ENCODE measurements around the gene PTPRCAP. TPM values are rescaled to one million over a fixed set of nuclear protein-coding genes. Genes with fewer than 3 reads are reported as not detected.
A peak's percentile ranks its signal among the peaks of the same experiment; 100 is the strongest.
"Not testable (repeated sequence)": the region's sequence is repeated elsewhere in the genome, so short reads cannot be mapped to it uniquely, and the experiment has no call there.

Gene PTPRCAP
- 0.10 TPM in 1 of 3 replicates, not detected in the others for polyA plus RNA-seq
- polyA plus RNA-seq (2011; ENCODE audit: low read depth) = 0.46 TPM
- polyA plus RNA-seq (2011; cell fraction: cytosol; rRNA removed) = not detected in 2 replicates
- polyA plus RNA-seq (2011; cell fraction: nucleus; rRNA removed) = 0.25 and 0.27 TPM in 2 replicates
- 0.34 TPM in 1 of 2 replicates, not detected in the other for polyA plus RNA-seq (2012; ENCODE audit: low replicate concordance)
- polyA minus RNA-seq = not detected in 3 replicates
- polyA minus RNA-seq (2011; cell fraction: cytosol; rRNA and poly(A)+ RNA removed) = not detected
- not detected in 2 replicates for polyA minus RNA-seq (2011; cell fraction: nucleus; rRNA and poly(A)+ RNA removed)

- H2AFZ ChIP-seq (ENCODE audit: control insufficient read depth, low read length) = no peak within 1 kb of the TSS
- no peaks in the 10 kb centered on the region for H3K9me3 ChIP-seq (ENCODE audit: control insufficient read depth, low read depth, low read length)
- no peak within 1 kb of the TSS for H3K27ac ChIP-seq (ENCODE audit: control insufficient read depth, insufficient read depth, low read length)
- H3K4me3 ChIP-seq (ENCODE audit: control insufficient read depth in 2 of 3, extremely low read depth in 1 of 3, insufficient read depth in 2 of 3, low read depth in 1 of 3, low read length in 3 of 3) = no peak within 1 kb of the TSS
- H3K36me3 ChIP-seq (ENCODE audit: control insufficient read depth in 2 of 2, extremely low read depth in 1 of 2, insufficient read depth in 2 of 2, low read length in 2 of 2) = peaks cover 21 to 35% of the 10 kb centered on the region in 2 experiments
- H3K4me2 ChIP-seq (ENCODE audit: control insufficient read depth, extremely low read depth, insufficient read depth, low read depth, low read length) = no peak within 1 kb of the TSS
- no peak for TF ChIP-seq EZH2 (IDR thresholded peaks at IDR 0.05; ENCODE audit: low read length)
- H3K9me1 ChIP-seq (ENCODE audit: control insufficient read depth, extremely low read depth, insufficient read depth, low read length) = no peaks in the 10 kb centered on the region
- dilution Hi-C loops (cut with MboI; ENCODE audit: extremely low pct_ligation_motif_present, low sequenced_read_pairs) = no loop called here
- H3K9ac ChIP-seq (ENCODE audit: control insufficient read depth, extremely low read depth, insufficient read depth, low read length) = no peak within 1 kb of the TSS
- H3K27me3 ChIP-seq (ENCODE audit: control insufficient read depth, extremely low read depth, insufficient read depth, low read length) = no peaks in the 10 kb centered on the region
- H3K79me2 ChIP-seq (ENCODE audit: control insufficient read depth, insufficient read depth, low read length) = peaks cover 6% of the 10 kb centered on the region
- H3K4me1 ChIP-seq (ENCODE audit: control insufficient read depth, extremely low read depth, insufficient read depth, low read length) = peaks cover under 1% of the 10 kb centered on the region
- DNase-seq (ENCODE audit: low read depth, low spot score) = no peak
- FAIRE-seq = no peak
- H4K20me1 ChIP-seq (ENCODE audit: control insufficient read depth, extremely low read depth, insufficient read depth, low read length) = peaks cover 5% of the 10 kb centered on the region
Observed at GRCh38 chr11:67437082-67437808, at the start of gene PTPRCAP. Gene PTPRCAP, minus strand, starts transcription at chr11:67437682. Its CDS starts 63 bp downstream, at chr11:67437619.

GRCh38 chr11:67486481-67487195 lies 49.2 kb upstream of the PTPRCAP start:
- FAIRE-seq (no peak), DNase-seq (ENCODE audit: low read depth, low spot score) (no peak)
- H3K36me3 ChIP-seq (ENCODE audit: control insufficient read depth in 2 of 2, extremely low read depth in 1 of 2, insufficient read depth in 2 of 2, low read length in 2 of 2) = peaks cover 10 to 20% of the 10 kb centered on the region in 2 experiments
- no peak overlapping the region for H3K27ac ChIP-seq (ENCODE audit: control insufficient read depth, insufficient read depth, low read length)
- no peaks in the 10 kb centered on the region for H4K20me1 ChIP-seq (ENCODE audit: control insufficient read depth, extremely low read depth, insufficient read depth, low read length)
- no peaks in the 10 kb centered on the region for H3K27me3 ChIP-seq (ENCODE audit: control insufficient read depth, extremely low read depth, insufficient read depth, low read length)
- TF ChIP-seq CTCF (optimal IDR thresholded peaks at IDR 0.05 in 1 of 3, IDR thresholded peaks at IDR 0.05 in 1 of 3, conservative IDR thresholded peaks at IDR 0.05 in 1 of 3; ENCODE audit: extremely low read depth in 1 of 3, insufficient read depth in 2 of 3, low read length in 3 of 3) (no peak), EZH2 (IDR thresholded peaks at IDR 0.05; ENCODE audit: low read length) (no peak)
- H3K9me3 ChIP-seq (ENCODE audit: control insufficient read depth, low read depth, low read length) = no peaks in the 10 kb centered on the region
- H3K9ac ChIP-seq (ENCODE audit: control insufficient read depth, extremely low read depth, insufficient read depth, low read length) = no peak overlapping the region
- no peak overlapping the region for H3K4me3 ChIP-seq (ENCODE audit: control insufficient read depth in 2 of 3, extremely low read depth in 1 of 3, insufficient read depth in 2 of 3, low read depth in 1 of 3, low read length in 3 of 3)
- H2AFZ ChIP-seq (ENCODE audit: control insufficient read depth, low read length) = no peak overlapping the region
- dilution Hi-C loops (cut with MboI; ENCODE audit: extremely low pct_ligation_motif_present, low sequenced_read_pairs) = no loop called here
- H3K9me1 ChIP-seq (ENCODE audit: control insufficient read depth, extremely low read depth, insufficient read depth, low read length) = no peaks in the 10 kb centered on the region
- H3K4me1 ChIP-seq (ENCODE audit: control insufficient read depth, extremely low read depth, insufficient read depth, low read length) = peaks cover 13% of the 10 kb centered on the region
- H3K4me2 ChIP-seq (ENCODE audit: control insufficient read depth, extremely low read depth, insufficient read depth, low read depth, low read length) = no peak overlapping the region
- H3K79me2 ChIP-seq (ENCODE audit: control insufficient read depth, insufficient read depth, low read length) = peaks cover 4% of the 10 kb centered on the region

- not testable (repeated sequence) for DNase-seq (ENCODE audit: low read depth, low spot score); FAIRE-seq
Observed at GRCh38 chr11:67485873-67486361, 48.4 kb upstream of the PTPRCAP start.

More at GRCh38 chr11:67485873-67486361, 48.4 kb upstream of the PTPRCAP start:
- H4K20me1 ChIP-seq (ENCODE audit: control insufficient read depth, extremely low read depth, insufficient read depth, low read length); H3K27me3 ChIP-seq (ENCODE audit: control insufficient read depth, extremely low read depth, insufficient read depth, low read length); H3K27ac ChIP-seq (ENCODE audit: control insufficient read depth, insufficient read depth, low read length); H3K9ac ChIP-seq (ENCODE audit: control insufficient read depth, extremely low read depth, insufficient read depth, low read length); H3K79me2 ChIP-seq (ENCODE audit: control insufficient read depth, insufficient read depth, low read length); H3K9me1 ChIP-seq (ENCODE audit: control insufficient read depth, extremely low read depth, insufficient read depth, low read length); H3K9me3 ChIP-seq (ENCODE audit: control insufficient read depth, low read depth, low read length); H2AFZ ChIP-seq (ENCODE audit: control insufficient read depth, low read length); H3K4me3 ChIP-seq (ENCODE audit: control insufficient read depth in 2 of 3, extremely low read depth in 1 of 3, insufficient read depth in 2 of 3, low read depth in 1 of 3, low read length in 3 of 3); dilution Hi-C loops (cut with MboI; ENCODE audit: extremely low pct_ligation_motif_present, low sequenced_read_pairs): not testable (repeated sequence)
- peaks cover 13% of the 10 kb centered on the region for H3K4me1 ChIP-seq (ENCODE audit: control insufficient read depth, extremely low read depth, insufficient read depth, low read length)
- peaks cover 10 to 17% of the 10 kb centered on the region in 2 experiments for H3K36me3 ChIP-seq (ENCODE audit: control insufficient read depth in 2 of 2, extremely low read depth in 1 of 2, insufficient read depth in 2 of 2, low read length in 2 of 2)
- H3K4me2 ChIP-seq (ENCODE audit: control insufficient read depth, extremely low read depth, insufficient read depth, low read depth, low read length) = peak overlapping the region; percentile 5

All from keratinocyte (primary cell).